ENCODE measurements around the gene TSPAN11. TPM values are rescaled to one million over a fixed set of nuclear protein-coding genes. Genes with fewer than 3 reads are reported as not detected.

TSPAN11 gene
- total and polyA plus RNA-seq, 2 of the 4 experiments (the other 2 are of a cell fraction) = 0.18 to 0.26 TPM

DNA sequence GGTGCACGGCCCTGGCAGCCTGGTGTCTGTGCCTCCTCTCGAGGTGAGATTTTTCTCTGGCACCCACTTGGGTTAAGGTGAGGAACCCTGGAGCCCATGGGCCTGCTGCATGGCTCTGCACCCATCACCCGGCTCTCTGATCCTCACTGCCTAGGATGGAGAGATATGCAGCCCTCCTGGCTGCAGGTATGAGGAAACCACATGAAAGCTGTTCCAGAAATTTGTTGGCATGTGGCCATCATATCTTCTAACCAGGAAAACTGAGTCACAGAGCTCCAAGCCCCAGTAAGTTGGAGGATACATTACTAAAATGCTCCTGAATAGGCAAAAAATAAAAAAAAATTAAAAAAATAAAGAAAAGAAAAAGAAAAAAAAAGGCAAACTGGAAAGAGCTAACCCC lies 107.8 kb downstream of the TSPAN11 start:
- no peak overlapping the region for H2BK15ac ChIP-seq (ENCODE audit: low read depth, low read length)
- H2BK5ac ChIP-seq (ENCODE audit: low read depth, low read length, poor library complexity, severe bottlenecking) = no peak overlapping the region
- no peak overlapping the region for H4K5ac ChIP-seq (ENCODE audit: low read depth, low read length)
- no peak for DNase-seq
- no peak overlapping the region for H3K56ac ChIP-seq (ENCODE audit: extremely low read depth, insufficient read depth, low read length)
- no peak for ATAC-seq (ENCODE audit: low read depth)
- no peak overlapping the region for H3K4me3 ChIP-seq (ENCODE audit: insufficient read depth, low read depth, low read length)
- ChIA-PET CTCF (interaction anchor here (0.8 kb wide), 2 partner anchors 8 to 38 kb away, joined by 3 read pairs; no protein-coding TSS in a partner anchor), POLR2A (ENCODE audit: unreplicated experiment) (no interaction called here)
- 71% methylated on average over 2 of the region's 3 CpGs; no CpG with 5 or more reads in 1 of the 2 experiments for WGBS, 2 experiments (ENCODE audit: extremely low coverage in 2 of 2, insufficient read length in 1 of 2)
- H3K27ac ChIP-seq (ENCODE audit: insufficient read depth, low read length) = no peak overlapping the region
- TF ChIP-seq MAZ (IDR thresholded peaks at IDR 0.05; ENCODE audit: borderline replicate concordance, low read depth, low read length) (no peak), ELK1 (IDR thresholded peaks at IDR 0.05; ENCODE audit: borderline replicate concordance, low read depth, low read length) (no peak), BHLHE40 (IDR thresholded peaks at IDR 0.05; ENCODE audit: low read depth, low read length) (no peak), SMC3 (IDR thresholded peaks at IDR 0.05; ENCODE audit: low read depth, low read length) (no peak), RCOR1 (IDR thresholded peaks at IDR 0.05; ENCODE audit: insufficient replicate concordance, low read length) (no peak)
- TF ChIP-seq, protein P1, sequence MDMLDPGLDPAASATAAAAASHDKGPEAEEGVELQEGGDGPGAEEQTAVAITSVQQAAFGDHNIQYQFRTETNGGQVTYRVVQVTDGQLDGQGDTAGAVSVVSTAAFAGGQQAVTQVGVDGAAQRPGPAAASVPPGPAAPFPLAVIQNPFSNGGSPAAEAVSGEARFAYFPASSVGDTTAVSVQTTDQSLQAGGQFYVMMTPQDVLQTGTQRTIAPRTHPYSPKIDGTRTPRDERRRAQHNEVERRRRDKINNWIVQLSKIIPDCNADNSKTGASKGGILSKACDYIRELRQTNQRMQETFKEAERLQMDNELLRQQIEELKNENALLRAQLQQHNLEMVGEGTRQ (IDR thresholded peaks at IDR 0.05; ENCODE audit: low read depth, low read length) = no peak
- H2AK5ac ChIP-seq (ENCODE audit: low read depth, low read length) = no peak overlapping the region
- no peak overlapping the region for H3K9ac ChIP-seq (ENCODE audit: low read depth, low read length)
- H3K9me3 ChIP-seq (ENCODE audit: control insufficient read depth, insufficient read depth, low read length) = no peaks in the 10 kb centered on the region
- no peak overlapping the region for H2BK120ac ChIP-seq (ENCODE audit: low read depth, low read length)
- H3K27me3 ChIP-seq (ENCODE audit: control insufficient read depth, insufficient read depth, low read length) = peaks cover 10% of the 10 kb centered on the region
- H3K4me1 ChIP-seq (ENCODE audit: control insufficient read depth, insufficient read depth, low read length) = peaks cover 3% of the 10 kb centered on the region; the same call in 1 of the 2 replicates
- H3K36me3 ChIP-seq (ENCODE audit: control insufficient read depth, insufficient read depth, low read length) = no peaks in the 10 kb centered on the region
- intact Hi-C loops (cut with micrococcal nuclease) = no loop called here
- no peak overlapping the region for H2BK20ac ChIP-seq (ENCODE audit: low read depth, low read length)
- no peak overlapping the region for H3K23ac ChIP-seq (ENCODE audit: low read depth, low read length)
- H3K4ac ChIP-seq (ENCODE audit: low read depth, low read length) = no peak overlapping the region
- no TSS peak for BruUV-seq (replicated peaks)
- H3K4me2 ChIP-seq (ENCODE audit: low read depth, low read length) = no peak overlapping the region
- dilution Hi-C loops (cut with HindIII; ENCODE audit: low sequenced_read_pairs, unreplicated experiment) = no loop called here
- H4K8ac ChIP-seq (ENCODE audit: low read depth in 2 of 2, low read length in 2 of 2) = no peak overlapping the region
- H2AFZ ChIP-seq (replicated peaks; ENCODE audit: low read length, poor library complexity) = no peak overlapping the region
- H3K18ac ChIP-seq (ENCODE audit: low read depth, low read length) = no peak overlapping the region
- no peak overlapping the region for H4K91ac ChIP-seq (ENCODE audit: insufficient read depth, low read depth, low read length)
- no peak overlapping the region for H3K14ac ChIP-seq (replicated peaks; ENCODE audit: low read depth, low read length)
- no peaks in the 10 kb centered on the region for H4K20me1 ChIP-seq (ENCODE audit: insufficient read depth, low read length)
- H3K79me1 ChIP-seq (ENCODE audit: low read depth in 1 of 2, low read length in 2 of 2) = no peaks in the 10 kb centered on the region
- no peak overlapping the region for H2AK9ac ChIP-seq (replicated peaks; ENCODE audit: low read depth, low read length, poor library complexity)
- in situ Hi-C loops (cut with MboI; ENCODE audit: low sequenced_read_pairs) = no loop called here
- no peaks in the 10 kb centered on the region for H3K9me1 ChIP-seq (ENCODE audit: insufficient read depth, low read length)

Data from IMR-90 (cell line).